CD4-positive, alpha-beta T cell treated with Interleukin-10 for 1 hour (primary cell): ENCODE results near the gene TYRP1.

Experiments
- DNase-seq: peaks from one replicate; pipeline ENCODE4 v3.0.0-alpha.2; 2020

TYRP1 gene

GRCh38 chr9:12698266-12698665, 5.1 kb downstream of the TYRP1 start:
- DNase-seq = no peak

- DNase-seq = no peak
Observed at GRCh38 chr9:12698986-12699385, 5.8 kb downstream of the TYRP1 start.

- DNase-seq = no peak
Observed at GRCh38 chr9:12699529-12699928, 6.3 kb downstream of the TYRP1 start.

GRCh38 chr9:12701126-12701525, 7.9 kb downstream of the TYRP1 start:
- no peak for DNase-seq

GRCh38 chr9:12702160-12702758, 9.1 kb downstream of the TYRP1 start:
- no peak for DNase-seq

GRCh38 chr9:12703996-12704395, 10.8 kb downstream of the TYRP1 start:
- DNase-seq = no peak

- no peak for DNase-seq
Observed at GRCh38 chr9:12705738-12706391, 12.7 kb downstream of the TYRP1 start.

- no peak for DNase-seq
Observed at GRCh38 chr9:12708562-12709298, 15.5 kb downstream of the TYRP1 start.

GRCh38 chr9:12712532-12712931, 19.3 kb downstream of the TYRP1 start:
- DNase-seq = no peak

- DNase-seq = no peak
Observed at GRCh38 chr9:12715268-12715667, 22.1 kb downstream of the TYRP1 start.

- DNase-seq = no peak
Observed at GRCh38 chr9:12716823-12717600, 23.8 kb downstream of the TYRP1 start.

- DNase-seq = no peak
Observed at GRCh38 chr9:12717907-12718306, 24.7 kb downstream of the TYRP1 start.

- DNase-seq = no peak
Observed at GRCh38 chr9:12718482-12719026, 25.4 kb downstream of the TYRP1 start.

GRCh38 chr9:12719431-12719830, 26.2 kb downstream of the TYRP1 start:
- no peak for DNase-seq

GRCh38 chr9:12720551-12720950, 27.4 kb downstream of the TYRP1 start:
- DNase-seq = no peak

- no peak for DNase-seq
Observed at GRCh38 chr9:12722131-12722530, 28.9 kb downstream of the TYRP1 start.

- no peak for DNase-seq
Observed at GRCh38 chr9:12723409-12724028, 30.3 kb downstream of the TYRP1 start.

GRCh38 chr9:12726795-12727194, 33.6 kb downstream of the TYRP1 start:
- DNase-seq = no peak

- no peak for DNase-seq
Observed at GRCh38 chr9:12730198-12730597, 37.0 kb downstream of the TYRP1 start.

- no peak for DNase-seq
Observed at GRCh38 chr9:12730927-12731326, 37.7 kb downstream of the TYRP1 start.

- DNase-seq = no peak
Observed at GRCh38 chr9:12732971-12733370, 39.8 kb downstream of the TYRP1 start.

GRCh38 chr9:12735665-12736064, 42.5 kb downstream of the TYRP1 start:
- DNase-seq = no peak

- no peak for DNase-seq
Observed at GRCh38 chr9:12737871-12738270, 44.7 kb downstream of the TYRP1 start.
